ENCODE data around the gene TMEM141. TPM values are rescaled to one million over a fixed set of nuclear protein-coding genes. Genes with fewer than 3 reads are reported as not detected.

TMEM141 gene
- total and polyA plus RNA-seq, 2 of the 8 experiments (the other 6 are each of a cell fraction or from before 2014, with no cell fraction given) = 51.1 to 137 TPM

GRCh38 chr9:136802321-136802720 lies 11.2 kb downstream of the TMEM141 start:
- DNase-seq (ENCODE audit: low read depth in 1 of 2, low spot score in 2 of 2) (no peak), FAIRE-seq (no peak)
- Histone ChIP-seq H3K18ac (ENCODE audit: extremely low read depth, low read length) (no peak overlapping the region), H2AFZ (ENCODE audit: low read length) (no peak overlapping the region), H3K4ac (replicated peaks; ENCODE audit: insufficient read length, low read depth, low read length) (no peak overlapping the region), H3K79me2 (ENCODE audit: control insufficient read depth in 1 of 2, insufficient read depth in 2 of 2, low read length in 2 of 2) (no peaks in the 10 kb centered on the region), H3K23ac (ENCODE audit: insufficient read length) (no peak overlapping the region), H2BK5ac (ENCODE audit: low read depth, low read length) (no peak overlapping the region), H2BK120ac (replicated peaks; ENCODE audit: low read depth, low read length) (no peak overlapping the region), H3K27ac (ENCODE audit: low read depth, low read length) (no peak overlapping the region), H3K4me2 (ENCODE audit: insufficient read depth in 1 of 2, low read depth in 2 of 2, low read length in 2 of 2) (no peak overlapping the region), H3K9ac (replicated peaks in 1 of 4; ENCODE audit: extremely low read depth in 1 of 4, low read depth in 3 of 4, low read length in 3 of 4) (no peak overlapping the region), H3K23me2 (ENCODE audit: low read depth, low read length) (peaks cover 19% of the 10 kb centered on the region; the same call in 1 of the 2 replicates), H3K4me3 (ENCODE audit: extremely low read depth in 1 of 4, insufficient read depth in 2 of 4, low read depth in 3 of 4, low read length in 4 of 4) (no peak overlapping the region), H2BK20ac (ENCODE audit: low read length) (no peak overlapping the region), H2BK12ac (ENCODE audit: low read depth, low read length) (no peak overlapping the region), H3K9me3 (ENCODE audit: insufficient read depth in 2 of 2, low read depth in 1 of 2, low read length in 1 of 2) (no peaks in the 10 kb centered on the region), H3K79me1 (ENCODE audit: low read depth, low read length) (no peaks in the 10 kb centered on the region), H3K27me3 (replicated peaks in 1 of 4; ENCODE audit: control insufficient read depth in 3 of 4, extremely low read depth in 1 of 4, insufficient read depth in 3 of 4, low read length in 3 of 4) (peaks cover 0 to 32% (median 18%) of the 10 kb centered on the region in 4 experiments; a peak in 5 of 7 replicates), H3K36me3 (ENCODE audit: control insufficient read depth in 2 of 4, insufficient read depth in 4 of 4, low read length in 3 of 4) (no peaks in the 10 kb centered on the region), H3K14ac (ENCODE audit: insufficient read length) (no peak overlapping the region), H3K56ac (replicated peaks; ENCODE audit: insufficient read length, low read depth, low read length) (no peak overlapping the region), H2AK5ac (ENCODE audit: low read depth, low read length) (no peak overlapping the region), H4K91ac (replicated peaks; ENCODE audit: insufficient read length, low read length) (no peak overlapping the region), H4K5ac (ENCODE audit: insufficient read length, low read depth, low read length) (no peak overlapping the region), H3K4me1 (replicated peaks in 1 of 4; ENCODE audit: control insufficient read depth in 3 of 4, insufficient read depth in 4 of 4, low read length in 3 of 4) (peaks cover 0 to 20% (median 12%) of the 10 kb centered on the region in 4 experiments; a peak in 6 of 7 replicates), H2BK15ac (ENCODE audit: low read length) (no peak overlapping the region), H4K20me1 (replicated peaks in 1 of 2; ENCODE audit: control insufficient read depth in 1 of 2, insufficient read depth in 2 of 2, low read length in 2 of 2) (peaks cover 0 to 5% of the 10 kb centered on the region in 2 experiments), H4K8ac (ENCODE audit: extremely low read depth, insufficient read depth, low read length) (no peak overlapping the region)
- CTCF ChIA-PET (ENCODE audit: partially characterized antibody) = interaction anchor here (0.7 to 5.2 kb wide), 7 partner anchors 10 to 145 kb away, joined by 3 to 35 read pairs (median 4); partner anchors contain the start of genes AJM1 and C8G
- POLR2A ChIA-PET (ENCODE audit: partially characterized antibody) = interaction anchor here (1.2 to 1.8 kb wide), 4 partner anchors 11 to 26 kb away, joined by 3 to 4 read pairs (median 3); no protein-coding TSS in a partner anchor
- TF ChIP-seq PHF8 (conservative IDR thresholded peaks at IDR 0.05; ENCODE audit: low read depth, low read length) (no peak), SUZ12 (IDR thresholded peaks at IDR 0.05; ENCODE audit: low read length) (no peak), TEAD4 (IDR thresholded peaks at IDR 0.05; ENCODE audit: low read depth, low read length) (no peak), SRF (IDR thresholded peaks at IDR 0.05; ENCODE audit: low read depth, low read length) (no peak), RBBP5 (IDR thresholded peaks at IDR 0.05; ENCODE audit: borderline replicate concordance, low read depth, low read length) (no peak)
- TF ChIP-seq, protein P1, sequence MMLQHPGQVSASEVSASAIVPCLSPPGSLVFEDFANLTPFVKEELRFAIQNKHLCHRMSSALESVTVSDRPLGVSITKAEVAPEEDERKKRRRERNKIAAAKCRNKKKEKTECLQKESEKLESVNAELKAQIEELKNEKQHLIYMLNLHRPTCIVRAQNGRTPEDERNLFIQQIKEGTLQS (IDR thresholded peaks at IDR 0.05; ENCODE audit: insufficient read depth, low read depth, low read length) = no peak
- WGBS, 2 experiments (ENCODE audit: extremely low coverage in 1 of 2, insufficient coverage in 1 of 2, insufficient read length in 1 of 2, insufficient replicate concordance in 2 of 2, low coverage in 1 of 2, low lambda C conversion rate in 2 of 2, missing lambda C conversion rate in 1 of 2) = 86% methylated on average over 5 of the region's 6 CpGs; no CpG with 5 or more reads in 1 of the 2 experiments

All from H1 (cell line).